HEK293T (cell line): Measurements from ENCODE around the gene CNNM2.

Source experiments
- ARNT ChIP-seq: fragments of 450-650 bp; IDR thresholded peaks from 2 replicates; pipeline ENCODE4 v1.6.1; 2017; ENCODE audit warnings: mild to moderate bottlenecking
- BHLHE40 ChIP-seq: fragments of 450-650 bp; IDR thresholded peaks from 2 replicates; pipeline ENCODE4 v1.6.1; 2016; ENCODE audit warnings: mild to moderate bottlenecking, moderate library complexity, borderline replicate concordance
- FOXM1 ChIP-seq: fragments of 450-650 bp; IDR thresholded peaks from 2 replicates; pipeline ENCODE4 v1.6.1; 2017; ENCODE audit warnings: mild to moderate bottlenecking, borderline replicate concordance
- L3MBTL2 ChIP-seq: fragments of 450-650 bp; conservative IDR thresholded peaks from 2 replicates; pipeline ENCODE4 v1.6.1; 2016; ENCODE audit warnings: mild to moderate bottlenecking
- LEF1 ChIP-seq: fragments of 450-650 bp; IDR thresholded peaks from 2 replicates; pipeline ENCODE4 v1.6.1; 2017; ENCODE audit warnings: mild to moderate bottlenecking, borderline replicate concordance
- PKNOX1 ChIP-seq: fragments of 450-650 bp; IDR thresholded peaks from 2 replicates; pipeline ENCODE4 v1.6.1; 2016
- SUZ12 ChIP-seq: fragments of 450-650 bp; IDR thresholded peaks from 2 replicates; pipeline ENCODE4 v1.6.1; 2016; ENCODE audit warnings: mild to moderate bottlenecking
- TARDBP ChIP-seq: fragments of 450-650 bp; IDR thresholded peaks from 2 replicates; pipeline ENCODE4 v1.6.1; 2016

DNA sequence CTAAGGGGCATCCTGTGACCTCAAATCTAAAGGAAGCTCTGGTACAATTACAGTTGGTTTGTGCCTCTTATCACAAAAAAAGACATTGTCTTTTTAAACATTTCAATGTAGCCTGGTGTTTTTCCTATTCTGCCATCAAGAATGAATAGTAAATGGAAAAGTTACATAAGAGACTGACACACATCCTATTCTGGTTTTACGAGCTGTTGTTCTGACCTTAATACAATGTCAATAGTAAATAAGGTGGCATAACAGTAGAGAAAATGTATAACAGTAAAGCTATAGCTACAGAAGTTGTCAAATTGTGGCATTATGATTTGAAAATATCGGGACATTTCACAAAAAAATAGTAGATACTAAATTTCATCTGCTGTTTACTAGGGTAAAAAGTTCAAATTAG lies 186.6 kb downstream of the CNNM2 start:
- TF ChIP-seq PKNOX1 = no peak
- TF ChIP-seq TARDBP = no peak
- no peak for TF ChIP-seq FOXM1
- no peak for TF ChIP-seq L3MBTL2
- TF ChIP-seq SUZ12 = no peak
- no peak for TF ChIP-seq LEF1
- TF ChIP-seq ARNT = no peak
- TF ChIP-seq BHLHE40 = no peak
